ENCODE results near the gene PTPRM. TPM values are rescaled to one million over a fixed set of nuclear protein-coding genes. Genes with fewer than 3 reads are reported as not detected.

Gene PTPRM
- polyA plus RNA-seq, 1 experiment: 81.1 TPM

GRCh38 chr18:7590826-7591560 is 23.9 kb downstream of the PTPRM start:
- no peak for DNase-seq (ENCODE audit: low read depth, low spot score)
- ChIA-PET CTCF (interaction anchor here (1.5 kb wide), 1 partner anchor 24 kb away, joined by 5 read pairs; the partner anchor contains the start of gene PTPRM), POLR2A (interaction anchor here (0.5 kb wide), 1 partner anchor 1779 kb away, joined by 3 read pairs; no protein-coding TSS in a partner anchor)

GRCh38 chr18:7592305-7593071 is 25.4 kb downstream of the PTPRM start:
- no peak for DNase-seq (ENCODE audit: low read depth, low spot score)

More at GRCh38 chr18:7590826-7591560, 23.9 kb downstream of the PTPRM start:
- no peaks in the 10 kb centered on the region for H3K27me3 ChIP-seq (ENCODE audit: control insufficient read depth, insufficient read depth, low read length)
- no peak overlapping the region for H3K27ac ChIP-seq (ENCODE audit: low read depth, low read length)
- no peak for TF ChIP-seq CTCF (IDR thresholded peaks at IDR 0.05; ENCODE audit: low read depth, low read length)
- H3K4me3 ChIP-seq (ENCODE audit: low read depth, low read length): no peak overlapping the region
- H3K9me3 ChIP-seq (ENCODE audit: control insufficient read depth, insufficient read depth, low read length): no peaks in the 10 kb centered on the region

GRCh38 chr18:7593218-7593819 is 26.2 kb downstream of the PTPRM start:
- no peak for TF ChIP-seq CTCF (IDR thresholded peaks at IDR 0.05; ENCODE audit: low read depth, low read length)
- POLR2A ChIA-PET: no interaction called here
- CTCF ChIA-PET: interaction anchor here (0.6 kb wide), 1 partner anchor 27 kb away, joined by 4 read pairs; no protein-coding TSS in a partner anchor
- Histone ChIP-seq H3K9me3 (ENCODE audit: control insufficient read depth, insufficient read depth, low read length) (no peaks in the 10 kb centered on the region), H3K27me3 (ENCODE audit: control insufficient read depth, insufficient read depth, low read length) (no peaks in the 10 kb centered on the region), H3K4me3 (ENCODE audit: low read depth, low read length) (no peak overlapping the region), H3K27ac (ENCODE audit: low read depth, low read length) (no peak overlapping the region)
- DNase-seq (ENCODE audit: low read depth, low spot score): no peak

More at GRCh38 chr18:7592305-7593071, 25.4 kb downstream of the PTPRM start:
- CTCF ChIA-PET: no interaction called here
- no peaks in the 10 kb centered on the region for H3K27me3 ChIP-seq (ENCODE audit: control insufficient read depth, insufficient read depth, low read length)
- POLR2A ChIA-PET: no interaction called here
- H3K9me3 ChIP-seq (ENCODE audit: control insufficient read depth, insufficient read depth, low read length): no peaks in the 10 kb centered on the region
- TF ChIP-seq CTCF (IDR thresholded peaks at IDR 0.05; ENCODE audit: low read depth, low read length): no peak
- no peak overlapping the region for H3K4me3 ChIP-seq (ENCODE audit: low read depth, low read length)
- no peak overlapping the region for H3K27ac ChIP-seq (ENCODE audit: low read depth, low read length)

GRCh38 chr18:7596147-7596546 is 29.0 kb downstream of the PTPRM start:
- CTCF ChIA-PET: no interaction called here
- DNase-seq (ENCODE audit: low read depth, low spot score): no peak

More at GRCh38 chr18:7596147-7596546, 29.0 kb downstream of the PTPRM start:
- Histone ChIP-seq H3K4me3 (ENCODE audit: low read depth, low read length) (no peak overlapping the region), H3K27me3 (ENCODE audit: control insufficient read depth, insufficient read depth, low read length) (no peaks in the 10 kb centered on the region), H3K9me3 (ENCODE audit: control insufficient read depth, insufficient read depth, low read length) (peaks cover 5% of the 10 kb centered on the region; the same call in 1 of the 2 replicates), H3K27ac (ENCODE audit: low read depth, low read length) (no peak overlapping the region)
- POLR2A ChIA-PET: no interaction called here
- no peak for TF ChIP-seq CTCF (IDR thresholded peaks at IDR 0.05; ENCODE audit: low read depth, low read length)
